ENCODE results near the gene ARHGEF10L. TPM values are rescaled to one million over a fixed set of nuclear protein-coding genes. Genes with fewer than 3 reads are reported as not detected.

ARHGEF10L gene
- total RNA-seq, 3 donors from 2014 or later (not counting 1 experiment from before 2014, with no cell fraction given) = 0.70 to 1.7 (median 0.94) TPM

DNA sequence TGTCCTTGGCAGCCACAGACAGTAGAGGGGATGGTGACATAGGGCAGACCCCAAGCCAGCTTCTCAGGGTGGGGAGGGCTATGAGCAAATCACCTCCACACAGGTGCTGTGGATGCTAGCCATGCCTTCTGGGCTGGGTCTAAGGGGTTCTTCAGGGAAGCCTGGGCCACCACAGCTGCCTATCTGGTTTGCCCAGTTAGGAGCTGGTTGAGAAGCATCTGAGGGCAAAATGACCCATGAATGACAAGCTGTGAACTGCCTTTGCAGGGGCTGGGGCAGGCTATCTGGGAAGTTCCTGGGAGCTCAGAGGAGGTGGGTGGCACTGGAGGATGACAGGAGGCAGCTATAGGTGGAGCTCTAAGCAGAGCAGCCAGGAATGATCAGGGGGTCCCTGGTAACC is 10.1 kb upstream of the ARHGEF10L start:
- Mint-ChIP-seq H3K4me3 (no peak overlapping the region), H3K9me3 (no peaks in the 10 kb centered on the region), H3K27me3 (ENCODE audit: low read depth in 2 of 2) (peaks cover 0 to 6% of the 10 kb centered on the region in 2 donors), H3K27ac (no peak overlapping the region), H3K4me1 (no peaks in the 10 kb centered on the region), H3K36me3 (no peaks in the 10 kb centered on the region)
- no peak for TF ChIP-seq CTCF (IDR thresholded peaks at IDR 0.05)
- Histone ChIP-seq H3K4me1 (ENCODE audit: control insufficient read depth, insufficient read depth, low read length) (no peaks in the 10 kb centered on the region), H3K27ac (ENCODE audit: low read length) (no peak overlapping the region), H3K4me3 (ENCODE audit: low read length) (no peak overlapping the region), H3K27me3 (ENCODE audit: control insufficient read depth, insufficient read depth, low read length) (no peaks in the 10 kb centered on the region), H3K36me3 (ENCODE audit: control insufficient read depth, insufficient read depth, low read length) (no peaks in the 10 kb centered on the region), H3K9me3 (ENCODE audit: control insufficient read depth, insufficient read depth, low read length) (no peaks in the 10 kb centered on the region)
- intact Hi-C loops (cut with micrococcal nuclease) = no loop called here
- no peak for DNase-seq
- no peak for ATAC-seq

GRCh38 chr1:17531343-17531681 is 8.2 kb upstream of the ARHGEF10L start:
- Mint-ChIP-seq H3K9me3 (no peaks in the 10 kb centered on the region), H3K27ac (no peak overlapping the region), H3K27me3 (ENCODE audit: low read depth in 2 of 2) (peaks cover 6 to 15% of the 10 kb centered on the region in 2 donors), H3K4me1 (no peaks in the 10 kb centered on the region), H3K4me3 (no peak overlapping the region), H3K36me3 (no peaks in the 10 kb centered on the region)
- no peaks in the 10 kb centered on the region for H3K27me3 ChIP-seq (ENCODE audit: control insufficient read depth, insufficient read depth, low read length)
- 84% methylated on average over 4 of the region's 4 CpGs for WGBS (ENCODE audit: insufficient coverage)
- no peaks in the 10 kb centered on the region for H3K36me3 ChIP-seq (ENCODE audit: control insufficient read depth, insufficient read depth, low read length)
- no peak for TF ChIP-seq CTCF (IDR thresholded peaks at IDR 0.05)
- no peak overlapping the region for H3K4me3 ChIP-seq (ENCODE audit: low read length)
- DNase-seq (no peak), ATAC-seq (no peak)
- H3K4me1 ChIP-seq (ENCODE audit: control insufficient read depth, insufficient read depth, low read length) = no peaks in the 10 kb centered on the region
- intact Hi-C loops (cut with micrococcal nuclease) = no loop called here
- H3K27ac ChIP-seq (ENCODE audit: low read length) = no peak overlapping the region
- H3K9me3 ChIP-seq (ENCODE audit: control insufficient read depth, insufficient read depth, low read length) = no peaks in the 10 kb centered on the region

GRCh38 chr1:17531682-17532487 is 7.6 kb upstream of the ARHGEF10L start:
- Mint-ChIP-seq H3K27me3 (ENCODE audit: low read depth in 2 of 2) (peaks cover 11 to 20% of the 10 kb centered on the region in 2 donors), H3K36me3 (no peaks in the 10 kb centered on the region), H3K4me3 (no peak overlapping the region), H3K9me3 (no peaks in the 10 kb centered on the region), H3K4me1 (no peaks in the 10 kb centered on the region), H3K27ac (no peak overlapping the region)
- Histone ChIP-seq H3K9me3 (ENCODE audit: control insufficient read depth, insufficient read depth, low read length) (no peaks in the 10 kb centered on the region), H3K4me1 (ENCODE audit: control insufficient read depth, insufficient read depth, low read length) (peaks cover 4% of the 10 kb centered on the region), H3K4me3 (ENCODE audit: low read length) (no peak overlapping the region), H3K27me3 (ENCODE audit: control insufficient read depth, insufficient read depth, low read length) (no peaks in the 10 kb centered on the region), H3K27ac (ENCODE audit: low read length) (no peak overlapping the region), H3K36me3 (ENCODE audit: control insufficient read depth, insufficient read depth, low read length) (no peaks in the 10 kb centered on the region)
- 83% methylated on average over 8 of the region's 8 CpGs for WGBS (ENCODE audit: insufficient coverage)
- TF ChIP-seq CTCF (IDR thresholded peaks at IDR 0.05) = no peak
- DNase-seq (no peak), ATAC-seq (no peak)
- intact Hi-C loops (cut with micrococcal nuclease) = no loop called here

- Mint-ChIP-seq H3K27ac (no peak overlapping the region), H3K9me3 (no peaks in the 10 kb centered on the region), H3K4me1 (no peaks in the 10 kb centered on the region), H3K4me3 (no peak overlapping the region), H3K27me3 (ENCODE audit: low read depth in 2 of 2) (peaks cover 21 to 32% of the 10 kb centered on the region in 2 donors), H3K36me3 (no peaks in the 10 kb centered on the region)
- ATAC-seq = no peak
- no peak for TF ChIP-seq CTCF (IDR thresholded peaks at IDR 0.05)
- DNase-seq = no peak
- Histone ChIP-seq H3K4me1 (ENCODE audit: control insufficient read depth, insufficient read depth, low read length) (peaks cover 4% of the 10 kb centered on the region), H3K27me3 (ENCODE audit: control insufficient read depth, insufficient read depth, low read length) (no peaks in the 10 kb centered on the region), H3K36me3 (ENCODE audit: control insufficient read depth, insufficient read depth, low read length) (no peaks in the 10 kb centered on the region), H3K9me3 (ENCODE audit: control insufficient read depth, insufficient read depth, low read length) (no peaks in the 10 kb centered on the region), H3K27ac (ENCODE audit: low read length) (no peak overlapping the region), H3K4me3 (ENCODE audit: low read length) (no peak overlapping the region)
- WGBS (ENCODE audit: insufficient coverage) = 93% methylated on average over 4 of the region's 4 CpGs
- intact Hi-C loops (cut with micrococcal nuclease) = no loop called here
Measured at GRCh38 chr1:17533201-17533600, 6.3 kb upstream of the ARHGEF10L start.
